Measurements from ENCODE around the gene OAT.

GRCh38 chr10:124418726-124419501, at the start of gene OAT:
- TF ChIP-seq CTCF (IDR thresholded peaks at IDR 0.05; ENCODE audit: insufficient read depth, low read length) = no peak
- no peak for TF ChIP-seq POLR2AphosphoS5 (IDR thresholded peaks at IDR 0.05; ENCODE audit: low read depth)
- no peak for TF ChIP-seq GABPA (IDR thresholded peaks at IDR 0.05; ENCODE audit: low read depth)
- TF ChIP-seq SPI1 (IDR thresholded peaks at IDR 0.05; ENCODE audit: borderline replicate concordance, low read depth) = no peak
- no peak for TF ChIP-seq REST (IDR thresholded peaks at IDR 0.05; ENCODE audit: insufficient replicate concordance, low read depth)
